GM20000 (cell line): Measurements from ENCODE around the gene RIC3.

Experiments
- DNase-seq: peaks from one replicate; pipeline ENCODE4 v3.0.0; 2012; ENCODE audit warnings: low spot score
- CTCF ChIP-seq: IDR thresholded peaks from 2 replicates; pipeline ENCODE4 v1.5.1; 2012; ENCODE audit warnings: mild to moderate bottlenecking, control low read depth; ENCODE audit errors: extremely low read depth, missing control alignments

The RIC3 gene

GRCh38 chr11:8083088-8083395, 85.8 kb downstream of the RIC3 start:
- DNase-seq, result no peak
- no peak for TF ChIP-seq CTCF

GRCh38 chr11:8082391-8083087, 86.3 kb downstream of the RIC3 start:
- no peak for DNase-seq
- TF ChIP-seq CTCF, result no peak

GRCh38 chr11:8081591-8082250, 87.1 kb downstream of the RIC3 start:
- no peak for TF ChIP-seq CTCF
- peak; percentile 38 for DNase-seq

GRCh38 chr11:8080674-8081590, 87.9 kb downstream of the RIC3 start, which contains the start of gene TUB:
TUB (plus strand) TSS chr11:8081211; CDS start chr11:8081511, 300 bp downstream.
- peak; percentile 51 for DNase-seq
- no peak for TF ChIP-seq CTCF

- no peak for TF ChIP-seq CTCF
- DNase-seq, result no peak
Measured at GRCh38 chr11:8080069-8080670, 88.7 kb downstream of the RIC3 start.

GRCh38 chr11:8079111-8079675, 89.6 kb downstream of the RIC3 start:
- no peak for DNase-seq
- TF ChIP-seq CTCF, result no peak
